Activated CD4-positive, CD25-positive, alpha-beta regulatory T cell (primary cell): Measurements from ENCODE around the gene CMTR1.
"Not testable (repeated sequence)": the region's sequence is repeated elsewhere in the genome, so short reads cannot be mapped to it uniquely, and the experiment has no call there.

Experiments used
- DNase-seq, 4 experiments: peaks; one replicate each; lab custom pipeline; 2025; lab: John Stamatoyannopoulos, UW

Gene CMTR1

GRCh38 chr6:37432916-37433656 is at the start of gene CMTR1:
CMTR1 (plus strand) TSS chr6:37433221; CDS start chr6:37435630, 2,409 bp downstream.
- DNase-seq = peak; percentile 88 to 94 (median 94)

GRCh38 chr6:37388578-37388977 is 44.4 kb upstream of the CMTR1 start:
- no peak for DNase-seq

- no peak for DNase-seq
Observed at GRCh38 chr6:37389857-37390256, 43.2 kb upstream of the CMTR1 start.

GRCh38 chr6:37391120-37391519 is 41.9 kb upstream of the CMTR1 start:
- no peak for DNase-seq

- DNase-seq = no peak
Observed at GRCh38 chr6:37392821-37393220, 40.2 kb upstream of the CMTR1 start.

- DNase-seq = no peak
Observed at GRCh38 chr6:37393381-37393929, 39.6 kb upstream of the CMTR1 start.

GRCh38 chr6:37396571-37397180 is 36.3 kb upstream of the CMTR1 start:
- DNase-seq = no peak

- no peak for DNase-seq
Observed at GRCh38 chr6:37399131-37399530, 33.9 kb upstream of the CMTR1 start.

- DNase-seq = no peak
Observed at GRCh38 chr6:37399795-37400490, 33.1 kb upstream of the CMTR1 start.

- DNase-seq = not testable (repeated sequence)
Observed at GRCh38 chr6:37401658-37402057, 31.4 kb upstream of the CMTR1 start.

- DNase-seq = no peak
Observed at GRCh38 chr6:37406726-37407341, 26.2 kb upstream of the CMTR1 start.

GRCh38 chr6:37407948-37408347 is 25.1 kb upstream of the CMTR1 start:
- no peak for DNase-seq

GRCh38 chr6:37409501-37409900 is 23.5 kb upstream of the CMTR1 start:
- no peak for DNase-seq

GRCh38 chr6:37417393-37417792 is 15.6 kb upstream of the CMTR1 start:
- DNase-seq = no peak

- DNase-seq = no peak
Observed at GRCh38 chr6:37418722-37419121, 14.3 kb upstream of the CMTR1 start.

- no peak for DNase-seq
Observed at GRCh38 chr6:37426058-37426944, 6.7 kb upstream of the CMTR1 start.

GRCh38 chr6:37426945-37427510 is 6.0 kb upstream of the CMTR1 start:
- no peak for DNase-seq

GRCh38 chr6:37429352-37429750 is 3.7 kb upstream of the CMTR1 start:
- no peak for DNase-seq

- no peak for DNase-seq
Observed at GRCh38 chr6:37432590-37432915, 468 bp upstream of the CMTR1 start.

- peak in 3 of 4 experiments; percentile 12 to 32 (median 16) for DNase-seq
Observed at GRCh38 chr6:37433657-37434271, 743 bp downstream of the CMTR1 start.

- DNase-seq = no peak
Observed at GRCh38 chr6:37435373-37435772, 2.4 kb downstream of the CMTR1 start.
